Right lobe of liver (tissue), 4 donors: ENCODE data around the gene RHBDD1.

Experiments used
- CTCF ChIP-seq, 4 donors: fragments of 200-600 bp in 3 of 4; fragments of 450-650 bp in 1 of 4; IDR thresholded peaks; one replicate each; pipeline versions ENCODE4 v1.5.1 to v1.8.0; 2016 to 2022; ENCODE audit warnings: antibody characterized with exemption in 4 of 4, mild to moderate bottlenecking in 2 of 4
- POLR2A ChIP-seq: fragments of 450-650 bp; IDR thresholded peaks from one replicate; pipeline ENCODE4 v1.6.1; 2017; ENCODE audit warnings: antibody characterized with exemption, mild to moderate bottlenecking
- donor health status: DM: no; HTN: no; CAD: no.
- donor health status: DM: no; HTN: no; CAD: no.
- donor health status: DM: no; HTN: yes; CAD: no.

- no peak for TF ChIP-seq CTCF (IDR thresholded peaks at IDR 0.05)
- TF ChIP-seq POLR2A: no peak
Measured at GRCh38 chr2:226825056-226825455, 10.8 kb upstream of the RHBDD1 start.
